ENCODE data around the gene MOK. TPM values are rescaled to one million over a fixed set of nuclear protein-coding genes. Genes with fewer than 3 reads are reported as not detected.
A peak's percentile ranks its signal among the peaks of the same experiment; 100 is the strongest.

MOK gene
- total and polyA plus RNA-seq, 4 donors = 19.5 to 57.5 (median 44.6) TPM

GRCh38 chr14:102325791-102326345 lies 20.9 kb upstream of the MOK start:
- Histone ChIP-seq H3K27ac (ENCODE audit: low read depth, low read length) (no peak overlapping the region), H3K4me1 (ENCODE audit: control insufficient read depth, insufficient read depth, low read length) (peaks cover 5% of the 10 kb centered on the region), H3K27me3 (ENCODE audit: control insufficient read depth, insufficient read depth, low read length) (no peaks in the 10 kb centered on the region), H3K36me3 (ENCODE audit: control insufficient read depth, insufficient read depth, low read length) (peaks cover 24% of the 10 kb centered on the region), H3K9me3 (ENCODE audit: control insufficient read depth, insufficient read depth, low read length) (no peaks in the 10 kb centered on the region), H3K4me3 (ENCODE audit: low read depth, low read length) (no peak overlapping the region)
- WGBS (ENCODE audit: insufficient coverage) = 78% methylated on average over 7 of the region's 9 CpGs
- no peak for DNase-seq (ENCODE audit: low read depth in 4 of 6, low spot score in 6 of 6)

- H3K4me3 ChIP-seq (ENCODE audit: low read depth, low read length) = no peak overlapping the region
- DNase-seq (ENCODE audit: low read depth in 4 of 6, low spot score in 6 of 6) = peak in 2 of 6 donors; percentile 64 to 81
- no peaks in the 10 kb centered on the region for H3K9me3 ChIP-seq (ENCODE audit: control insufficient read depth, insufficient read depth, low read length)
- H3K27ac ChIP-seq (ENCODE audit: low read depth, low read length) = no peak overlapping the region
- 40% methylated on average over 6 of the region's 8 CpGs for WGBS (ENCODE audit: insufficient coverage)
- peaks cover 21% of the 10 kb centered on the region for H3K36me3 ChIP-seq (ENCODE audit: control insufficient read depth, insufficient read depth, low read length)
- no peaks in the 10 kb centered on the region for H3K27me3 ChIP-seq (ENCODE audit: control insufficient read depth, insufficient read depth, low read length)
- peaks cover 27% of the 10 kb centered on the region for H3K4me1 ChIP-seq (ENCODE audit: control insufficient read depth, insufficient read depth, low read length)
Measured at GRCh38 chr14:102323102-102323501, 18.1 kb upstream of the MOK start.

DNA sequence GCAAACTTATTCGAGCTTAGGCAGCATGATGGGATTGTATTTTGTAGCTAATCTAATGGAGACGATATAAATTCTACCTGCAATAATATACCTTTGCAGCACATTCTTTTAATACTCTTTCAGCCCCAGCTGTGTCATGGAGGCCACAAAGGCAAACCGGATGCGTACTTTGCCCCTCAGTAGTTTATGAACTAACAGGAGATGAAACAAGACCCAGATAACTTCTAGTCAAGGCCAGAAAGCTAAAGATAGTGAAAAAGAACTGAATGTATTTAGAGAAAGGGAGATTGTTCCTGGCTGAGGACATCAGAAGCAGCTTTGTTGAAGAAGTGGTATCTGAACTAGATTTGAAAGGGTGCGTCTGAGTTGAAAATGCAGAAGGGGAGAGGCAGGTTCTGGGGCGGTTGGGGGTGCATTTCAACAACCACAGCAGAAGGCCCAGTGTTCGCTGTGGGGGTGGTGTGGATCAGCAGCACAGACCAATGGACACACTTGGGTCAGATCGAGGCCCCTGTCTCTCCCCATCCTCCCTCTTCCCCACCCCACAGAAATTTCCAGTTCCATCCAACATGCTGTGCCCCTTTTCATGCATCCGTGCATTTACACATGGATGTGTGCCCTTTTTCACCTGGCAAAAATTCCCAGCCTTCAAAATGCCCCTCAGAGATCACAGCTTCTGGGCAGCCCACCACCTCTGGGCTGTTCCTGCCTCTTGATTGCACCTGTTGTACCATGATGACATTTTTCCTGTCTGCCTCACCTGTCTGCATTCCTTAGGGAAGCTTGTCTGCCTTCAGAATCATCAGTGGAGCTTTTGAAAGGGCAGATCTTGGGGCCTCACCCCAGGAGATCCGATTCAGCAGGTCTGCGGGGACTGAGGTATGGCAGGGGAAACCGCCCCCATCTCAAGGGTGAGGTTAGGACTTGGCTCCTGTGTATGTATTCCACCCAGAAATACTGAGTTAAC lies 16.8 kb upstream of the MOK start:
- no peak overlapping the region for H3K27ac ChIP-seq (ENCODE audit: low read depth, low read length)
- H3K4me1 ChIP-seq (ENCODE audit: control insufficient read depth, insufficient read depth, low read length) = peaks cover 38% of the 10 kb centered on the region
- peaks cover 18% of the 10 kb centered on the region for H3K36me3 ChIP-seq (ENCODE audit: control insufficient read depth, insufficient read depth, low read length)
- H3K27me3 ChIP-seq (ENCODE audit: control insufficient read depth, insufficient read depth, low read length) = no peaks in the 10 kb centered on the region
- DNase-seq (ENCODE audit: low read depth in 4 of 6, low spot score in 6 of 6) = no peak
- 100% methylated on average over 3 of the region's 12 CpGs for WGBS (ENCODE audit: insufficient coverage)
- no peak overlapping the region for H3K4me3 ChIP-seq (ENCODE audit: low read depth, low read length)
- H3K9me3 ChIP-seq (ENCODE audit: control insufficient read depth, insufficient read depth, low read length) = no peaks in the 10 kb centered on the region

GRCh38 chr14:102320671-102321455 lies 15.9 kb upstream of the MOK start:
- DNase-seq (ENCODE audit: low read depth in 4 of 6, low spot score in 6 of 6) = no peak
- Histone ChIP-seq H3K36me3 (ENCODE audit: control insufficient read depth, insufficient read depth, low read length) (peaks cover 11% of the 10 kb centered on the region), H3K4me1 (ENCODE audit: control insufficient read depth, insufficient read depth, low read length) (peaks cover 45% of the 10 kb centered on the region), H3K27ac (ENCODE audit: low read depth, low read length) (peak overlapping the region; percentile 91), H3K9me3 (ENCODE audit: control insufficient read depth, insufficient read depth, low read length) (no peaks in the 10 kb centered on the region), H3K4me3 (ENCODE audit: low read depth, low read length) (peak overlapping the region; percentile 84), H3K27me3 (ENCODE audit: control insufficient read depth, insufficient read depth, low read length) (no peaks in the 10 kb centered on the region)
- WGBS (ENCODE audit: insufficient coverage) = 88% methylated on average over 7 of the region's 17 CpGs

- Histone ChIP-seq H3K4me1 (ENCODE audit: control insufficient read depth, insufficient read depth, low read length) (peaks cover 53% of the 10 kb centered on the region), H3K36me3 (ENCODE audit: control insufficient read depth, insufficient read depth, low read length) (peaks cover 10% of the 10 kb centered on the region), H3K27me3 (ENCODE audit: control insufficient read depth, insufficient read depth, low read length) (no peaks in the 10 kb centered on the region), H3K9me3 (ENCODE audit: control insufficient read depth, insufficient read depth, low read length) (no peaks in the 10 kb centered on the region), H3K27ac (ENCODE audit: low read depth, low read length) (peak overlapping the region; percentile 91), H3K4me3 (ENCODE audit: low read depth, low read length) (peak overlapping the region; percentile 84)
- peak in 2 of 6 donors; percentile 56 to 66 for DNase-seq (ENCODE audit: low read depth in 4 of 6, low spot score in 6 of 6)
- 2% methylated on average over 29 of the region's 30 CpGs for WGBS (ENCODE audit: insufficient coverage)
Measured at GRCh38 chr14:102320033-102320660, 15.2 kb upstream of the MOK start.

DNA sequence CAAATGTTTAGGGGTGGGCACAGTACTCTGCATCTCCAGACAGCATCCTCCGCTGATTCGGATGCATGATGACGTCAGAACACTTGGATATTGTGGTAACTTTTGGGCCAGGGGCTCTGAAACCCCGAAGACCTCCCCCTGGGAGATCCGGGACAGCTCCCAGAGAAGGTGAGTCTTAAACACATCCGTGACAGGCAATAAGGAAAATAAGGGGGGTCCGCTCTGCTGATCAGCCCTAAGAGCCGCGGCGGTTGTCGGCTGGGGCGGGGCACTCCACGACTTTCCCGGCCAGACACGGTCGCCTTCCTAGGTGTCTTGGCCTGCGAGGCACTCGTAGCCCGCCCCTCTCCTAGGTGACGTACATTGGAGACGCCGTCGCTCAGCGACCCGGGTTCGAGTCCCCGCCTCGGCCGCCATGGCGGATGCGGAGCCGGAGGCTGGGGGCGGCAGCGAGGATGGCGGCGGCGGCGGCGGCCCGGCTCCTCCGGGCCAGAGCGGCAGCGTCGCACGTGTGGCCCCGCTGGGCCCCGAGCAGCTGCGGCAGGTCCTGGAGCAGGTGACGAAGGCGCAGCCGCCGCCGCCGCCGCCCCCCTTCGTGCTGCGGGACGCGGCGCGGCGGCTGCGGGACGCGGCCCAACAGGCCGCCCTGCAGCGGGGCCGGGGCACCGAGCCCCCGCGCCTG lies 14.5 kb upstream of the MOK start, which contains the start of gene ZNF839:
Gene ZNF839 (plus strand): TSS at position 396 of the 682 bp plus-strand sequence. CDS start 20 bp downstream, at position 416.
- H3K27me3 ChIP-seq (ENCODE audit: control insufficient read depth, insufficient read depth, low read length) = no peaks in the 10 kb centered on the region
- peak in 4 of 6 donors; percentile 84 to 97 (median 92) for DNase-seq (ENCODE audit: low read depth in 4 of 6, low spot score in 6 of 6)
- H3K9me3 ChIP-seq (ENCODE audit: control insufficient read depth, insufficient read depth, low read length) = no peaks in the 10 kb centered on the region
- peak within 1 kb of the TSS; percentile 84 for H3K4me3 ChIP-seq (ENCODE audit: low read depth, low read length)
- under 1% methylated on average over 71 of the region's 71 CpGs for WGBS (ENCODE audit: insufficient coverage)
- peak within 1 kb of the TSS; percentile 91 for H3K27ac ChIP-seq (ENCODE audit: low read depth, low read length)
- peaks cover 8% of the 10 kb centered on the region for H3K36me3 ChIP-seq (ENCODE audit: control insufficient read depth, insufficient read depth, low read length)
- peaks cover 57% of the 10 kb centered on the region for H3K4me1 ChIP-seq (ENCODE audit: control insufficient read depth, insufficient read depth, low read length)

GRCh38 chr14:102318781-102319276 lies 13.9 kb upstream of the MOK start:
- 100% methylated on average over 1 of the region's 15 CpGs for WGBS (ENCODE audit: insufficient coverage)
- Histone ChIP-seq H3K27ac (ENCODE audit: low read depth, low read length) (peak overlapping the region; percentile 91), H3K4me3 (ENCODE audit: low read depth, low read length) (peak overlapping the region; percentile 84), H3K4me1 (ENCODE audit: control insufficient read depth, insufficient read depth, low read length) (peaks cover 63% of the 10 kb centered on the region), H3K36me3 (ENCODE audit: control insufficient read depth, insufficient read depth, low read length) (peaks cover 6% of the 10 kb centered on the region), H3K27me3 (ENCODE audit: control insufficient read depth, insufficient read depth, low read length) (no peaks in the 10 kb centered on the region), H3K9me3 (ENCODE audit: control insufficient read depth, insufficient read depth, low read length) (no peaks in the 10 kb centered on the region)
- no peak for DNase-seq (ENCODE audit: low read depth in 4 of 6, low spot score in 6 of 6)

- H3K36me3 ChIP-seq (ENCODE audit: control insufficient read depth, insufficient read depth, low read length) = peaks cover 6% of the 10 kb centered on the region
- H3K27ac ChIP-seq (ENCODE audit: low read depth, low read length) = peak overlapping the region; percentile 97
- H3K9me3 ChIP-seq (ENCODE audit: control insufficient read depth, insufficient read depth, low read length) = no peaks in the 10 kb centered on the region
- H3K4me3 ChIP-seq (ENCODE audit: low read depth, low read length) = peak overlapping the region; percentile 77
- H3K4me1 ChIP-seq (ENCODE audit: control insufficient read depth, insufficient read depth, low read length) = peaks cover 69% of the 10 kb centered on the region
- H3K27me3 ChIP-seq (ENCODE audit: control insufficient read depth, insufficient read depth, low read length) = no peaks in the 10 kb centered on the region
- WGBS (ENCODE audit: insufficient coverage) = 65% methylated on average over 8 of the region's 12 CpGs
- peak in 2 of 6 donors; percentile 17 to 67 for DNase-seq (ENCODE audit: low read depth in 4 of 6, low spot score in 6 of 6)
Measured at GRCh38 chr14:102317564-102318248, 12.7 kb upstream of the MOK start.

All from spinal cord (tissue), 10 donors.